Mucosa of gallbladder (tissue), 1 donor: ENCODE data around the gene EN2. TPM values are rescaled to one million over a fixed set of nuclear protein-coding genes. Genes with fewer than 3 reads are reported as not detected.

ENCODE experiments used
- DNase-seq: peaks from one replicate; pipeline ENCODE4 v3.0.0-alpha.2; 2020; ENCODE audit warnings: low spot score
- total RNA-seq: library from RNA; stranded (reverse); gene quantifications from one replicate; pipeline ENCODE4 v1.2.1, GENCODE V29; 2021
- donor health status: DM: no; HTN: no; CAD: no.

Gene EN2
- total RNA-seq, 1 donor from 2014 or later = not detected

DNA sequence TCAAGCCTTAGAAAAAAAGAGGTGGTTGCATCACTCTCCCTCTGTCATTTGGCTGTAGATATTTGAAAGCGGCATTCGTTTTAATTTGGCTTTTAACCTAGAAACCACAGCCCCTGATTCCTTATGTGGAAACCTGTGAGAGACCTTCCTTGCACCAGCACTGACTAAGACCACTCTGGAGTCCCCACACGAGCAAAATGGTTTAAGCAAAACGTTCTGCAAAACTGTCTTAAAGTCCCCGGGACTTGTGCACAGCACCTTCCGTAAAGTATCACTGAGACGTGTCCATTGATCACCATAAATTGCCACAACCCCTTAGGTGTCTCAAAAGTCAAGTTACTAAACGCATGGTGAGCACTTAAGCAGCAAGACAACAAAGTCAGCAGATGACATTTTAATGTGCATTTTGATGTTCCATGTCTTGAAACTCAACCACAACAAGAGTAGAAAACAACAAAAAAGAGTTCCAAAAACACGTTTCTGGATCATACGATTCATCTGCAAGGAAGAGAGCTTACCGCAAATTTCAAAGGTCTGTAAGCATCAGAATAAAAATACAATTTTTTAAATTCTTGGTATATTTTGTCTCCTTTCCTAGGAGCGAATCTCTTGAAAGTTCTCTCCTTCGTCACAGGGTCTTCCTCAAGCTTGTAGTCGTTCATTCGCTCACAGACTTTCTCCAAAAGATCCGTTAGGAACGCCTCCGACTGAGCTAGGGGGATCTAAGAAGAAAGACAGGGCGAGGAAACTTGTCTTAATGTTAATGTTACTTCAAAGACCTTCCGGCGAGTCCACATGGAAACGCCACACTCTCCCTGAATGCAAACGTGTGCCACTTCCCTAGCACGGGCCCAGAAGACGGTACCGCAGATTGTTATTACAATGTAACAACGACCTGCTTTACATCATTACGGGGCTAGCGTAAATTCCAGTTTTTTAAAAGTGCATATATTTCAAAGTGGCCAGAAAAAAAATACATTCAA is 50.7 kb downstream of the EN2 start:
- no peak for DNase-seq

DNA sequence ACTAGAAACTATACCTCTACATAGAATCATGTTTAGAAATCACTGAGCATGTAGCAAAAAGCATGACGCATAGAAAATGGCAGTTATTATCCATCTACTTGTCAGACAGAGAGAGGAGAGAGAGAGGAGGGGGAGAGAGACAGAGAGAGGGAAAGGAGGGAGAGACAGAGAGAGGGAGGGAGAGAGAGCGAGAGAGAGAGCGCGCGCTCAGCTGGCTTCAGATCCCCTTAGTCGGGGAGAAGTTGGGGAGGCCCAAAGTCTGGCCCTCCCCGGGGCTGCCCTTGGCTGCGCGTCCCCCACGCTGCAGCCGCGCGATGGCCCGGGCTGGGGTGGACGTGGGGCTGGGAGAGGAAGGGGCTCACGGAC is 51.4 kb downstream of the EN2 start:
- no peak for DNase-seq

DNA sequence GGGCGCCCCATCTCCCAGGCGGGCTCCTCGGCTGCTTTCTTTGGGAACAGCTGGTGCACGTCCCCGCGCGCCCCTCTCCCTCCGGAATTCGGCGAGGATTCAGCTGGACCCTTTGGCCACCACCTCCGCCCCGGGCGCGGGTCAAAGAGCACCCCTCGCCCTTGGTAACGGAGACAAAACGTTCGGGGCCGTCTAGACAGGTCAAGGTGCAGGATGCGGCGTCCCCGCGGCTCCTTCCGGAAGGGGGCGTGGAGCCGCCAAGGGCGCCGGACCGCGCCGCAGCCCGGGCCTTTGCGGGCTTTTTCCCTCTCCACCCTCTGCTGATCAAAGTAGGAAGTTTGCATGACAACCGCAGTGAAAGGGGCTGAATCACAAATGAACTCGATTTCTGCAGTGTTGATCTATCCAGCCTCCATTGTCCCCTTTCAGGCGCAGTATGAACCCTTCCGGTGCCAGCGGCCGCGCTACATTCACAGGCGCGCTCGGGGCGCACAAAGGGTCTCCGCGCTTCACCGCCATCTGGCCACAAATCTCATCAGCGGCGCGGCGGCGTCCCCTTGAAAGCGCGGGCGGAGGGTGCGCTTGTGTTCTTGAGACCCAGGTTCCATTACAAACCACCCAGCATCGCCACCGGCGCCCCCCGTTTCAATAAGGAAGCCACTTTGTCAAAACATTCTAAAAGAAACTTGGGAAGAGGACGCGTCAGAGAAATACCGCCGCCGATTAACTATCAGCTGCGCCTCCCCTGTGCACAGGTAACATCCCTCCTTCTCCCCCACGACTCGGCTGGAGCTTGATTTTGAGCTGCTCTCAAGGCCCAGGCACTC is 52.0 kb downstream of the EN2 start:
- DNase-seq = no peak

DNA sequence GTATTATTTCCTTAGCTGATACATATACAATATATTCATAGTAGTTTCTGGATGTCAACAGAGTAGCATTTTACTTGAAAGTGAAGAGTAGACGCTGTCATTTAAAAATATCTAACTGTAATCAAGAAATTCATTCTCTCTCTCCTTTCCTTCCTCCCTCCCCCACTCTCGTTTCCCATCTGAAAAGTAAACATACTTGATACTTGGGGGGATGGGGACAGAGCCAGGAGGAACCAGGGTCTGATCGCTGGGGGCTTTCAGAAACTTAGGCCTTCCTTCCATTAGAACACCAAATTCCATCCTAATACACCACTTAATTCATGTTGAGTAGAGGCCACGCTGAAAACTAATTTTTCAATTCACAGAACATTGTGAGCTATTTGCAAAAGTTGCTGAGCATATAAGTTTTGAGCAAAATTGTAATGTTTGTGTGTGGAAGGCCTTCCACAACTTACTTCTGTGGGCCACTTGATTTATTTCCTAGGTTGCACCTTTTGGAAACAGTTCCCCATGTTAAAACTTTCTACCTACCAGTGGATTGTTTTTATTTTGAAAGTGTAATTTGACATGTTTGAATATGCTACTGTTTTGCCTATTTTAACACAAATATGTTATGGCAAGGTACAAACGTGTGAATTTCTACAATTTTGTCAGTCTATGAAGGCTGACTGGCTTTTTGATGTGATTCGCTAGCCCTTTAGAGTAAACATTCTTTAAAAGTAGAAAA is 53.2 kb downstream of the EN2 start:
- no peak for DNase-seq

DNA sequence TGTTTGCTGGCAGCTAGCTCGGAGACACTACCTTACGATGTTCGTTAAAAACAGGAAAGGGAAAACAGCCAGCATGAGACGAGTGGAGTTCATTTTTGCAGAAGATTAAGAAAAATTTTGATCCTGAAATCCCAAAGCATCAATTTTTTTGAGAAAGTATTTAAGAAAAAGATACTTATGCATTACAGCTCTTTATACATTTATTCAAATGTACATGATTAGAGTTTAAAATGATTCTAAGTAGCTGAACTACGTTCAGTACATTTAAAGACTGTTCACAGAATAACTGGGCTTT is 53.7 kb downstream of the EN2 start:
- DNase-seq = no peak

DNA sequence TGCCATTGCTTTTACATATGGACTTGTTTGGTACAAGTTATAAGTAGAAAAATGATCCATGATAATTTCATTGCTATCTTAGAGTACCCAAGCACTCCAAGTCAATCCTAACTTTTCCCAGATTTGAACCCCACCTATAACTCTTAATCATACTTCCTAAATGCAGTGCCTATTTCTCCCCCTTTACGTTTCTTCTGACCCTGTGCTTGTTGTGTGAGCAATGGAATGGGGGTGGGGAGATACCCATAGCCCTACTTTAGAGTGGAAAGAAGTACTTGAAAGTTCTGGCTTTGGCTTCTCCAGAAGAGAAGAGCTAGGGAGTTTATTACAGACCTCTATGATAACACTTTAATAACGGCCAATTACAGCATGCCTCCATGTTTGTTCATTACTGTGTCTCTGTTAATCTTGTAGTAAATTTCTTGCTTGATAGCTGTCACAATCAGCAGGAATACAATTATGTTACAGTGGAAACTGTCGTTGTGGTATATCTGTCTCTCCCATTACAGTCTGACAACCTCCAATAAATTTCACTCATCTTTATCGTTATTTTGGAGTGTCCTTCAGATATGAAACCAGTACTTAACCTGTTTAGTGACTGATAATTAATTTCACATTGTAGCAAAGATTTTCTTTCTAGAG is 54.4 kb downstream of the EN2 start:
- no peak for DNase-seq

DNA sequence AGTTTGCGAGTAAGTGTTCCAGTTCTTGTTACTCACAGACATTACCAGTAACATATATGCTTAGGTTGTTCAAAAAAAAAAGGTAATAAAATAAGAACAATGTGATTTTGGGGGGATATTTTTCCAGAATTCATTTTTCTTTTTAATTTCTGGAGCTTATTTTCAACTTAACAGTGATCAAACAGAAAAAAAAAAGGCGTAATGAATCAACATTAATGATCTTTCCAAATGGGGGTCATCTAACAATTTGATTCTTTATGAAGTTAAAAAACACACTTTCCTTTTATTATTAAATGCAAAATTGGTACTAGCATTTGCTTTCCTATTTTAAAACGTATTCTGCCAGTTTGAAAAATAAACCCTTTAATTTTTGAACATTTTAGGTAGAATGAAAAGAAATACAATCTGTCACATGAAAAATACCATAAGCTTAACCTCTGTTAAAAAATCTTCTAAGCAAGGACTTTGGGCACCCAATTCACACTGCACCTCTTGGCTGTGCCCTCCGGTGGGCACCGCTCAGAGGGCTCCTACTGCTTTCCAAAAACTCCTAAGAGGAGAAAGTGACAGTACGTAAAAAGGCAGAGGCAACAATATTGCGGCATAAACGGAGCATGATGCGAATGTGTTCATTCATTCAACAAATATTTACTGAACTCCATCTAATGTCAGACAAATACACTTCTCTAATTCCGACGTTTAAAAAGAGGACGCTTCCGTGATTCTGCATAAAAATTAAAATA is 55.8 kb downstream of the EN2 start:
- no peak for DNase-seq

DNA sequence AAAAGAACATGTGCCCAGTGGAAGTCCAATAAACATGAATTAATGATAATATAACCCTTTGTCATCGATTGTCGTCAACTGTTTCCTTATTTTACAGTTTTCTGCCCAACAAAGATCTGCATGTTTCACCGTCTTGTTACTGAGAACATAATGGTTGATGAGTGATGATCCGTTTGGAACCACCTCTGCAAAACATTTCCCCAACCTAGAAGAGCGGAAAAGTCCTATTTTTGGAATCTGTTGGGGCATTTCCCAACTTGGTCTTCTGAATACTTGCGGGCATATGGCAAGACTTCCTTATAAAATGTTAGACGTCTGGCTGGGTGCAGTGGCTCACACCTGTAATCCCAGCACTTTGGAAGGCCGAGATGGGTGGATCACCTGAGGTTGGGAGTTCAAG is 56.4 kb downstream of the EN2 start:
- no peak for DNase-seq

Other genes starting within 250 kb of the EN2 start
- gene INSIG1, start 160.3 kb upstream of the EN2 start, total RNA-seq = 256 TPM
- not detected for gene CNPY1, start 88.4 kb downstream of the EN2 start, total RNA-seq
- gene RBM33, start 186.5 kb downstream of the EN2 start, total RNA-seq = 59.1 TPM